ENCODE data around the gene KCNG1. TPM values are rescaled to one million over a fixed set of nuclear protein-coding genes. Genes with fewer than 3 reads are reported as not detected.

The KCNG1 gene
- total and polyA plus RNA-seq, 2 of the 13 experiments (the other 11 are each of a cell fraction or from before 2014, with no cell fraction given), result not detected

GRCh38 chr20:50957798-50958614, 64.9 kb downstream of the KCNG1 start, which contains the start of gene DPM1 (continued):
- TF ChIP-seq SATB2 (CRISPR knock-in tag; IDR thresholded peaks at IDR 0.05), result peak; percentile 89; the same call in 1 of the 2 replicates
- TF ChIP-seq CSRNP2 (CRISPR knock-in tag; conservative IDR thresholded peaks at IDR 0.05; ENCODE audit: low read depth), result no peak
- peak; percentile 74 for TF ChIP-seq ETV5 (CRISPR knock-in tag; IDR thresholded peaks at IDR 0.05; ENCODE audit: borderline replicate concordance)
- no peak for TF ChIP-seq ISX (CRISPR knock-in tag; conservative IDR thresholded peaks at IDR 0.05)
- TF ChIP-seq CEBPB (IDR thresholded peaks at IDR 0.05; ENCODE audit: borderline replicate concordance, low read depth, low read length), result peak; percentile 94
- TF ChIP-seq MYNN (CRISPR knock-in tag; IDR thresholded peaks at IDR 0.05; ENCODE audit: low read depth), result no peak; the same call in 1 of the 2 replicates
- TF ChIP-seq NFRKB (IDR thresholded peaks at IDR 0.05), result no peak
- TF ChIP-seq SUZ12 (IDR thresholded peaks at IDR 0.05; ENCODE audit: low read depth, low read length), result no peak
- TF ChIP-seq GZF1 (CRISPR knock-in tag; IDR thresholded peaks at IDR 0.05), result peak; percentile 82; the same call in 1 of the 2 replicates
- TF ChIP-seq ZNF710 (CRISPR knock-in tag; IDR thresholded peaks at IDR 0.05; ENCODE audit: borderline replicate concordance), result no peak
- 0 out of 2 replicates have a peak, but pooled peaks have one; percentile 56 for TF ChIP-seq ZNF530 (CRISPR knock-in tag; IDR thresholded peaks at IDR 0.05; ENCODE audit: low read depth)
- TF ChIP-seq HNRNPK (IDR thresholded peaks at IDR 0.05; ENCODE audit: low read depth, low read length, poor library complexity, severe bottlenecking), result no peak
- TF ChIP-seq ZBTB3 (CRISPR knock-in tag; IDR thresholded peaks at IDR 0.05; ENCODE audit: borderline replicate concordance, low read depth), result no peak; the same call in 1 of the 2 replicates
- peak; percentile 84 for TF ChIP-seq ZNF556 (CRISPR knock-in tag; IDR thresholded peaks at IDR 0.05; ENCODE audit: borderline replicate concordance)
- no peak for TF ChIP-seq SMARCC2 (IDR thresholded peaks at IDR 0.05)
- TF ChIP-seq ATAD3A (CRISPR knock-in tag; IDR thresholded peaks at IDR 0.05), result peak; percentile 87; the same call in 1 of the 2 replicates
- TF ChIP-seq ZKSCAN5 (CRISPR knock-in tag; IDR thresholded peaks at IDR 0.05), result no peak
- TF ChIP-seq HOXA9 (CRISPR knock-in tag; IDR thresholded peaks at IDR 0.05; ENCODE audit: borderline replicate concordance), result no peak; the same call in 1 of the 2 replicates
- no peak for TF ChIP-seq NR2C2 (CRISPR knock-in tag; IDR thresholded peaks at IDR 0.05; ENCODE audit: borderline replicate concordance)
- TF ChIP-seq ZSCAN25 (CRISPR knock-in tag; IDR thresholded peaks at IDR 0.05), result no peak; the same call in 1 of the 2 replicates
- TF ChIP-seq ZBTB38 (CRISPR knock-in tag; IDR thresholded peaks at IDR 0.05), result peak; percentile 18; the same call in 1 of the 2 replicates
- TF ChIP-seq HNF4G (IDR thresholded peaks at IDR 0.05; ENCODE audit: borderline replicate concordance, low read depth, low read length), result no peak
- no peak for TF ChIP-seq HNF4G (CRISPR knock-in tag; IDR thresholded peaks at IDR 0.05; ENCODE audit: borderline replicate concordance, low read depth)
- TF ChIP-seq ZNF124 (CRISPR knock-in tag; IDR thresholded peaks at IDR 0.05), result peak; percentile 80; the same call in 1 of the 2 replicates
- no peak for TF ChIP-seq PBX3 (CRISPR knock-in tag; IDR thresholded peaks at IDR 0.05; ENCODE audit: borderline replicate concordance)
- peak; percentile 38; the same call in 1 of the 2 replicates for TF ChIP-seq ZNF567 (CRISPR knock-in tag; IDR thresholded peaks at IDR 0.05; ENCODE audit: borderline replicate concordance)
